ENCODE results near the gene TNPO2.
A peak's percentile ranks its signal among the peaks of the same experiment; 100 is the strongest.

Gene TNPO2

GRCh38 chr19:12723641-12724426 is at the start of gene TNPO2:
TNPO2 (minus strand) TSS chr19:12723932; CDS start chr19:12720977, 2,955 bp downstream.
- TF ChIP-seq POLR2AphosphoS5 (IDR thresholded peaks at IDR 0.05; ENCODE audit: borderline replicate concordance, low read depth, low read length) (peak; percentile 90), FOXP2 (optimal IDR thresholded peaks at IDR 0.05; ENCODE audit: control extremely low read depth, extremely low read length, insufficient read depth) (no peak), EZH2 (IDR thresholded peaks at IDR 0.05) (no peak)
- H3K9ac ChIP-seq (ENCODE audit: insufficient read length): peak within 1 kb of the TSS; percentile 100
- no peak for DNase-seq (ENCODE audit: low read depth, low spot score)
- peaks cover 27% of the 10 kb centered on the region for H3K36me3 ChIP-seq (ENCODE audit: insufficient read depth, low read length)
- H3K9me3 ChIP-seq (ENCODE audit: low read depth, low read length): no peaks in the 10 kb centered on the region
- peak within 1 kb of the TSS; percentile 97 for H3K4me3 ChIP-seq
- peak within 1 kb of the TSS; percentile 92 for H3K27ac ChIP-seq

GRCh38 chr19:12772323-12772722 is 48.6 kb upstream of the TNPO2 start:
- Histone ChIP-seq H3K9me3 (ENCODE audit: low read depth, low read length) (no peaks in the 10 kb centered on the region), H3K9ac (ENCODE audit: insufficient read length) (no peak overlapping the region), H3K27ac (no peak overlapping the region), H3K4me3 (no peak overlapping the region), H3K36me3 (ENCODE audit: insufficient read depth, low read length) (no peaks in the 10 kb centered on the region)
- TF ChIP-seq FOXP2 (optimal IDR thresholded peaks at IDR 0.05; ENCODE audit: control extremely low read depth, extremely low read length, insufficient read depth) (no peak), EZH2 (IDR thresholded peaks at IDR 0.05) (no peak), POLR2AphosphoS5 (IDR thresholded peaks at IDR 0.05; ENCODE audit: borderline replicate concordance, low read depth, low read length) (no peak)
- DNase-seq (ENCODE audit: low read depth, low spot score): no peak

GRCh38 chr19:12770922-12771321 is 47.2 kb upstream of the TNPO2 start:
- H3K4me3 ChIP-seq: no peak overlapping the region
- no peak for TF ChIP-seq FOXP2 (optimal IDR thresholded peaks at IDR 0.05; ENCODE audit: control extremely low read depth, extremely low read length, insufficient read depth)
- no peak for TF ChIP-seq EZH2 (IDR thresholded peaks at IDR 0.05)
- TF ChIP-seq POLR2AphosphoS5 (IDR thresholded peaks at IDR 0.05; ENCODE audit: borderline replicate concordance, low read depth, low read length): no peak
- H3K36me3 ChIP-seq (ENCODE audit: insufficient read depth, low read length): no peaks in the 10 kb centered on the region
- no peak overlapping the region for H3K9ac ChIP-seq (ENCODE audit: insufficient read length)
- H3K27ac ChIP-seq: no peak overlapping the region
- DNase-seq (ENCODE audit: low read depth, low spot score): no peak
- no peaks in the 10 kb centered on the region for H3K9me3 ChIP-seq (ENCODE audit: low read depth, low read length)

GRCh38 chr19:12769689-12770088 is 46.0 kb upstream of the TNPO2 start:
- H3K9me3 ChIP-seq (ENCODE audit: low read depth, low read length): no peaks in the 10 kb centered on the region
- H3K4me3 ChIP-seq: no peak overlapping the region
- no peak for DNase-seq (ENCODE audit: low read depth, low spot score)
- TF ChIP-seq FOXP2 (optimal IDR thresholded peaks at IDR 0.05; ENCODE audit: control extremely low read depth, extremely low read length, insufficient read depth) (no peak), EZH2 (IDR thresholded peaks at IDR 0.05) (no peak), POLR2AphosphoS5 (IDR thresholded peaks at IDR 0.05; ENCODE audit: borderline replicate concordance, low read depth, low read length) (no peak)
- H3K36me3 ChIP-seq (ENCODE audit: insufficient read depth, low read length): no peaks in the 10 kb centered on the region
- no peak overlapping the region for H3K27ac ChIP-seq
- H3K9ac ChIP-seq (ENCODE audit: insufficient read length): no peak overlapping the region

GRCh38 chr19:12767666-12768065 is 43.9 kb upstream of the TNPO2 start:
- H3K4me3 ChIP-seq: no peak overlapping the region
- H3K9me3 ChIP-seq (ENCODE audit: low read depth, low read length): no peaks in the 10 kb centered on the region
- TF ChIP-seq POLR2AphosphoS5 (IDR thresholded peaks at IDR 0.05; ENCODE audit: borderline replicate concordance, low read depth, low read length): no peak
- no peak for TF ChIP-seq EZH2 (IDR thresholded peaks at IDR 0.05)
- no peak for TF ChIP-seq FOXP2 (optimal IDR thresholded peaks at IDR 0.05; ENCODE audit: control extremely low read depth, extremely low read length, insufficient read depth)
- H3K27ac ChIP-seq: no peak overlapping the region
- no peaks in the 10 kb centered on the region; the same call in 1 of the 2 replicates for H3K36me3 ChIP-seq (ENCODE audit: insufficient read depth, low read length)
- DNase-seq (ENCODE audit: low read depth, low spot score): no peak
- H3K9ac ChIP-seq (ENCODE audit: insufficient read length): no peak overlapping the region

DNA sequence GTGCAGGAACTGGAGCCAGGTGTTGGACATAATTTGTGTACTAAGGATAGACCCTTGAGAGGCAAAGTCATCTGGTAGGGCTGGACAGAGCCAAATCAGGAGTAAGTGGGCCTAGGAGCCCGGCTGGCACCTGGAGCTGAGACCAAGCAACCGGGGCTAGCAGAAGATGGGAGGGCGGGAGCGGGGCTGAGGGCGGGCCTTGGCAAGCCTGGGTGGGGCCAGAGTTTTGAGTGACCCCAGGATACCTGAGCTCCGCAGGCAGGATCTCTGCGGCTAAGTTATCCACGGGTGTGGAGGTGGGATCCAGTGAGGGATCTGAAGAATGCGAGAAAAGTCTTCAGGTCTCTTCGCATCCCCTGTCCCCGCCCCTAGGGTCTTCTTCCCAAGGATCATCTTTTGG is 43.4 kb upstream of the TNPO2 start:
- H3K9ac ChIP-seq (ENCODE audit: insufficient read length): no peak overlapping the region
- no peak for DNase-seq (ENCODE audit: low read depth, low spot score)
- no peaks in the 10 kb centered on the region; the same call in 1 of the 2 replicates for H3K36me3 ChIP-seq (ENCODE audit: insufficient read depth, low read length)
- H3K4me3 ChIP-seq: no peak overlapping the region
- H3K27ac ChIP-seq: no peak overlapping the region
- TF ChIP-seq EZH2 (IDR thresholded peaks at IDR 0.05): no peak
- TF ChIP-seq FOXP2 (optimal IDR thresholded peaks at IDR 0.05; ENCODE audit: control extremely low read depth, extremely low read length, insufficient read depth): no peak
- TF ChIP-seq POLR2AphosphoS5 (IDR thresholded peaks at IDR 0.05; ENCODE audit: borderline replicate concordance, low read depth, low read length): no peak
- H3K9me3 ChIP-seq (ENCODE audit: low read depth, low read length): no peaks in the 10 kb centered on the region

DNA sequence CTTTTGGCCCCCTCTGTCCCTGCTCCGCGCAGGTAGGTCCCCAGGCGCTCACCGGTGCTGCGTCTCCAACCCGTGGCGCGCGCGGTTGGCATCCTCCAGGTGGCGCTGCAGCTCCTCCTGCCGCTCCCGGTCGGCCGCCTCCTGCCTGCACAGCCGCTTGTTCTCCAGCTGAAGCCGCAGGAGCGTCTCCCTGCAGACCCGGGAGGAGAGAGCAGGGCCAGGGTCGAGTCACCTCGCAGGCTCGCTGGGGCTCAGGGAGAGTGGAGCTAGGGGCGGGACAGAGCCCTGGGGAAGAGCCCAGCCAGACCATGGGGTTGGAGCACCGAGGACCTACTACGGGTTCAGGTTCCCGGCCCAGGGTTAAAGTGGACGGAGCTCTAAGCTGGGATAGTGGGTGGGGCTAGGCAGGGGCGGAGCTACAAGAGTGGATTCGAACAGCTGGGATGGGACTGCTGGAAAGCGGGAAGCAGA is 42.4 kb upstream of the TNPO2 start:
- H3K9ac ChIP-seq (ENCODE audit: insufficient read length): no peak overlapping the region
- H3K9me3 ChIP-seq (ENCODE audit: low read depth, low read length): no peaks in the 10 kb centered on the region
- no peak for TF ChIP-seq POLR2AphosphoS5 (IDR thresholded peaks at IDR 0.05; ENCODE audit: borderline replicate concordance, low read depth, low read length)
- no peak for TF ChIP-seq FOXP2 (optimal IDR thresholded peaks at IDR 0.05; ENCODE audit: control extremely low read depth, extremely low read length, insufficient read depth)
- no peak for TF ChIP-seq EZH2 (IDR thresholded peaks at IDR 0.05)
- no peak overlapping the region for H3K27ac ChIP-seq
- peak overlapping the region; percentile 73 for H3K4me3 ChIP-seq
- H3K36me3 ChIP-seq (ENCODE audit: insufficient read depth, low read length): no peaks in the 10 kb centered on the region; the same call in 1 of the 2 replicates
- no peak for DNase-seq (ENCODE audit: low read depth, low spot score)

DNA sequence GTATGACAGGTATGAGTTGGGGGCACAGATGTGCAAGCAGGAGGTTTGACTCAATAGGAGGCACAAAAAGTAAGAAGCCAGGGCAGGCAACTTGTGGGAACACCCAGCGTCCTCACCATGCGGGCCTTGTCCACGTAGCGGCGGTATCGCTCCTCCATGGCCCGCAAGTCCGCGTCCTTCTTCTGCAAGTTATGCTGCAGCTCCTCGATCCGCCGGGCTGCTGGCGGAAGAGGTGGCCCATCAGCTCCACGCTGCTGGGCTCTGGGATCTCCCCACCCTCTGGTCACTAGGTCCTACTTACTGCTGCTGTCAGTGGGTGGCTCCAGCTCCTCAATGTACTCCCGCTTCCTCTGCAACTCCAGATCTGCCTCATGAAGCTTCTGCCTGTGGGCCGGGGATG is 41.0 kb upstream of the TNPO2 start:
- H3K9me3 ChIP-seq (ENCODE audit: low read depth, low read length): no peaks in the 10 kb centered on the region
- no peak overlapping the region for H3K27ac ChIP-seq
- no peak overlapping the region for H3K4me3 ChIP-seq
- no peak for DNase-seq (ENCODE audit: low read depth, low spot score)
- TF ChIP-seq FOXP2 (optimal IDR thresholded peaks at IDR 0.05; ENCODE audit: control extremely low read depth, extremely low read length, insufficient read depth): no peak
- TF ChIP-seq POLR2AphosphoS5 (IDR thresholded peaks at IDR 0.05; ENCODE audit: borderline replicate concordance, low read depth, low read length): no peak
- no peak for TF ChIP-seq EZH2 (IDR thresholded peaks at IDR 0.05)
- no peak overlapping the region for H3K9ac ChIP-seq (ENCODE audit: insufficient read length)
- H3K36me3 ChIP-seq (ENCODE audit: insufficient read depth, low read length): no peaks in the 10 kb centered on the region; the same call in 1 of the 2 replicates

Measured in SK-N-MC (cell line).